Caco-2 (cell line): Measurements from ENCODE around the gene MAN1A1. TPM values are rescaled to one million over a fixed set of nuclear protein-coding genes. Genes with fewer than 3 reads are reported as not detected.

Experiments
- BruUV-seq: library from RNA; stranded (reverse); fragments of 400-500 nt; replicated peaks from 2 replicates; lab custom pipeline; 2021; lab: Mats Ljungman, UMichigan
- CTCF ChIA-PET: fragments of 300-600 bp; sonication (Branson Sonifier 250); formaldehyde crosslinking; loops from one replicate; lab custom pipeline; 2022; ENCODE audit warnings: antibody characterized with exemption; lab: Charles Lee
- POLR2A ChIA-PET: fragments of 300-600 bp; sonication (Branson Sonifier 250); formaldehyde crosslinking; loops from one replicate; lab custom pipeline; 2022; ENCODE audit warnings: antibody characterized with exemption; lab: Charles Lee
- DNase-seq, 2 experiments: peaks; one replicate each; pipeline versions ENCODE4 v3.0.0 to v3.0.0-alpha.2; 2020 to 2022
- H3K27me3 ChIP-seq: replicated peaks from 2 replicates; pipeline ENCODE4 v1.6.0; 2011; ENCODE audit warnings: low read length; ENCODE audit not compliant: control insufficient read depth, insufficient read depth
- H3K36me3 ChIP-seq: 2 replicates; pipeline ENCODE4 v1.5.1; 2011; ENCODE audit warnings: low read length; ENCODE audit not compliant: control insufficient read depth, insufficient read depth
- H3K4me1 ChIP-seq: fragments of 250-450 bp; sonication (Bioruptor Pico); 2 replicates; pipeline ENCODE4 v1.5.1; 2020; ENCODE audit warnings: mild to moderate bottlenecking
- H3K4me3 ChIP-seq: 2 replicates; pipeline ENCODE4 v1.5.1; 2011; ENCODE audit warnings: low read depth, mild to moderate bottlenecking, control low read depth, low read length
- H3K9me3 ChIP-seq: fragments of 250-450 bp; sonication (Bioruptor Pico); 2 replicates; pipeline ENCODE4 v1.5.1; 2020; ENCODE audit warnings: mild to moderate bottlenecking, moderate library complexity
- H3K27ac Mint-ChIP-seq: one replicate; pipeline ENCODE4 v1.8.0; 2022; ENCODE audit warnings: mixed read lengths; ENCODE audit not compliant: unreplicated experiment
- H3K27me3 Mint-ChIP-seq: one replicate; pipeline ENCODE4 v1.8.0; 2022; ENCODE audit warnings: mixed read lengths; ENCODE audit not compliant: insufficient read depth, unreplicated experiment
- H3K36me3 Mint-ChIP-seq: one replicate; pipeline ENCODE4 v1.8.0; 2022; ENCODE audit warnings: mild to moderate bottlenecking, mixed read lengths; ENCODE audit not compliant: insufficient read depth, unreplicated experiment
- H3K4me1 Mint-ChIP-seq: one replicate; pipeline ENCODE4 v1.8.0; 2022; ENCODE audit warnings: low read depth, mixed read lengths; ENCODE audit not compliant: unreplicated experiment
- H3K4me3 Mint-ChIP-seq: one replicate; pipeline ENCODE4 v1.8.0; 2022; ENCODE audit warnings: mild to moderate bottlenecking, moderate library complexity, mixed read lengths; ENCODE audit not compliant: unreplicated experiment
- H3K9me3 Mint-ChIP-seq: one replicate; pipeline ENCODE4 v1.8.0; 2022; ENCODE audit warnings: mixed read lengths; ENCODE audit not compliant: unreplicated experiment
- CTCF ChIP-seq, 2 experiments: fragments of 200-600 bp in 1 of 2; IDR thresholded peaks; 1 replicate in 1 of 2; 2 replicates in 1 of 2; pipeline versions ENCODE4 v1.5.1 to v1.8.0; 2011 to 2022; ENCODE audit warnings: antibody characterized with exemption in 1 of 2, control low read depth in 1 of 2, inconsistent platforms in 1 of 2, low read depth in 1 of 2, low read length in 1 of 2, mild to moderate bottlenecking in 1 of 2, moderate library complexity in 1 of 2; ENCODE audit not compliant: insufficient read depth in 1 of 2, severe bottlenecking in 1 of 2, unreplicated experiment in 1 of 2
- intact Hi-C: fragments of 100-400 bp; cut with micrococcal nuclease; formaldehyde crosslinking; loops from one replicate; pipeline ENCODE4 v1.10.0; 2022; ENCODE audit not compliant: unreplicated experiment
- total RNA-seq: library from RNA; stranded (reverse); gene quantifications from 2 replicates; pipeline ENCODE4 v1.2.3, GENCODE V29; 2022

Gene MAN1A1
- total RNA-seq, 1 experiment from 2014 or later, result 28.7 TPM

GRCh38 chr6:119172824-119173223 is 176.7 kb downstream of the MAN1A1 start:
- ChIA-PET POLR2A (no interaction called here), CTCF (interaction anchor here (0.7 kb wide), 1 partner anchor 24 kb away, joined by 3 read pairs; no protein-coding TSS in a partner anchor)
- H3K27me3 ChIP-seq, result no peaks in the 10 kb centered on the region
- H3K4me1 Mint-ChIP-seq, result peaks cover 37% of the 10 kb centered on the region
- no TSS peak for BruUV-seq
- TF ChIP-seq CTCF (IDR thresholded peaks at IDR 0.05; ENCODE audit: insufficient read depth in 1 of 2, low read depth in 1 of 2, low read length in 1 of 2, severe bottlenecking in 1 of 2, unreplicated experiment in 1 of 2), result no peak
- H3K4me3 Mint-ChIP-seq, result peak overlapping the region; percentile 3
- H3K4me3 ChIP-seq, result no peak overlapping the region
- peaks cover 47% of the 10 kb centered on the region for H3K4me1 ChIP-seq
- H3K27ac Mint-ChIP-seq, result peak overlapping the region; percentile 26
- DNase-seq, result no peak
- H3K9me3 ChIP-seq, result no peaks in the 10 kb centered on the region
- H3K27me3 Mint-ChIP-seq, result no peaks in the 10 kb centered on the region
- H3K36me3 Mint-ChIP-seq, result peaks cover 23% of the 10 kb centered on the region
- no peaks in the 10 kb centered on the region; the same call in 1 of the 2 replicates for H3K36me3 ChIP-seq
- H3K9me3 Mint-ChIP-seq, result no peaks in the 10 kb centered on the region
- intact Hi-C loops, result no loop called here

- intact Hi-C loops, result loop anchor here (2.0 kb wide), 2 partner anchors 23 to 141 kb away; no protein-coding TSS in a partner anchor
- Histone ChIP-seq H3K36me3 (no peaks in the 10 kb centered on the region; the same call in 1 of the 2 replicates), H3K4me3 (no peak overlapping the region), H3K4me1 (peaks cover 47% of the 10 kb centered on the region), H3K9me3 (no peaks in the 10 kb centered on the region), H3K27me3 (no peaks in the 10 kb centered on the region)
- Mint-ChIP-seq H3K27ac (peak overlapping the region; percentile 37), H3K4me3 (no peak overlapping the region), H3K9me3 (no peaks in the 10 kb centered on the region), H3K4me1 (peaks cover 37% of the 10 kb centered on the region), H3K27me3 (no peaks in the 10 kb centered on the region), H3K36me3 (peaks cover 23% of the 10 kb centered on the region)
- POLR2A ChIA-PET, result no interaction called here
- CTCF ChIA-PET, result interaction anchor here (1.9 kb wide), 1 partner anchor 24 kb away, joined by 8 read pairs; no protein-coding TSS in a partner anchor
- no peak for DNase-seq
- TF ChIP-seq CTCF (IDR thresholded peaks at IDR 0.05; ENCODE audit: insufficient read depth in 1 of 2, low read depth in 1 of 2, low read length in 1 of 2, severe bottlenecking in 1 of 2, unreplicated experiment in 1 of 2), result no peak
- BruUV-seq, result no TSS peak
Measured at GRCh38 chr6:119171864-119172588, 177.5 kb downstream of the MAN1A1 start.

GRCh38 chr6:119171088-119171841 is 178.3 kb downstream of the MAN1A1 start:
- H3K36me3 Mint-ChIP-seq, result peaks cover 21% of the 10 kb centered on the region
- peak overlapping the region; percentile 61 for H3K27ac Mint-ChIP-seq
- peak overlapping the region; percentile 50 for H3K4me3 Mint-ChIP-seq
- ChIA-PET POLR2A (no interaction called here), CTCF (interaction anchor here (0.7 to 1.9 kb wide), 2 partner anchors 23 to 42 kb away, joined by 3 to 8 read pairs; no protein-coding TSS in a partner anchor)
- BruUV-seq, result no TSS peak
- no peak overlapping the region for H3K4me3 ChIP-seq
- no peak for DNase-seq
- intact Hi-C loops, result loop anchor here (2.0 kb wide), 2 partner anchors 22 to 142 kb away; no protein-coding TSS in a partner anchor
- H3K36me3 ChIP-seq, result no peaks in the 10 kb centered on the region; the same call in 1 of the 2 replicates
- no peaks in the 10 kb centered on the region for H3K9me3 ChIP-seq
- H3K27me3 ChIP-seq, result no peaks in the 10 kb centered on the region
- no peak for TF ChIP-seq CTCF (IDR thresholded peaks at IDR 0.05; ENCODE audit: insufficient read depth in 1 of 2, low read depth in 1 of 2, low read length in 1 of 2, severe bottlenecking in 1 of 2, unreplicated experiment in 1 of 2)
- no peaks in the 10 kb centered on the region for H3K9me3 Mint-ChIP-seq
- peaks cover 37% of the 10 kb centered on the region for H3K4me1 Mint-ChIP-seq
- H3K4me1 ChIP-seq, result peaks cover 47% of the 10 kb centered on the region
- no peaks in the 10 kb centered on the region for H3K27me3 Mint-ChIP-seq
